ENCODE measurements around the gene TEX35.
"Not testable (repeated sequence)": the region's sequence is repeated elsewhere in the genome, so short reads cannot be mapped to it uniquely, and the experiment has no call there.

Gene TEX35

DNA sequence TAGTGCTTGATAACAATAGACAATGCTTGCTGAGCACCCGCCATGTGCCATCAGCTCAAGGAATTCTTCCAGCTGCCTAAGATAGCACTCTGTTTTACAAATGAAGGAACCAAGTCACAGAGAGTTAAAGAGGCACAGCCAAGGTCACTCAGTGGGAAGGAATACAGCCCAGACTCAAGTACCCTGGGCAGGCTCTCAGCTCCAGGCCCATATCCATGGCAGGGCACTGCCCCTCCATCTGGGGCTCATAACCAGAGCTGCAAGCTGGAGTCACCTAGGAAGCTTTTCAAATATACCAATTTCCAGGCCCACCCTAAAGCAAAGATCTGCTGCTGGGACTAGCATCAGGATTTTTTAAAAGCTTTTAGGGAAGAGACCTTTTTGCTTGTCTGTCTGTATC is 17.8 kb upstream of the TEX35 start:
- DNase-seq (ENCODE audit: low spot score) = no peak

DNA sequence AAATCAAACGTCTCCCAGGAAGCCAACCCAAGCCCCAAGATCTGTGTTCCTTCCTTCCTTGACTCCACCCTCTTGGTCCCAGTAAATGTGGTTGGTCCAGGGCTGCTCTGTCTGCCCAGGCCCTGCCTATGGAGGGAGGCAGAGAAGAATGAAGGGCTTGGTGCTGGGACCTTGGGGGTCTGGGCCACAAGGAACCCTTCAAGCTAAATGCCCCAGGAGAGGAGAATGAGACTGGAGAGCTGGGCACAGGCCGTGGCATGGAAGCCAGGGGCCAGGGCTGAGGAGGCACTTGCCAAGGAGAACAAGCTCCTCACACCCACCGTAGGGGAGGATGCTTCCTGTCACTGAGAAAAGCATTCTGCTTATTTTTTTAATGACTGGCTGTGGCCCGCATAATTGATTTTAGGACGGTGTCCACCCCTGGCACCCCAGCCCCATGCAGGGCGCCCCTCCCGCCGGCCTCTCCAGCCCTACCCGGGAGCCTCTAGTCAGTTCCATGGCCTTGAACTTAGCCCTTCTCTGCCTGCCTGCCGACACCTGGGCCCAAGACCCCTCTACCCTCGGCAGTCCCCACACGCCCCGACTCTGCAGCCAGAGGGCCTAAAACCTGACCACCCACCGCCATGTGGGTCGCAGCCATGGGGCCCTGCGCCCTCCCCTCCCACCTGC is 17.0 kb upstream of the TEX35 start:
- DNase-seq (ENCODE audit: low spot score) = no peak

DNA sequence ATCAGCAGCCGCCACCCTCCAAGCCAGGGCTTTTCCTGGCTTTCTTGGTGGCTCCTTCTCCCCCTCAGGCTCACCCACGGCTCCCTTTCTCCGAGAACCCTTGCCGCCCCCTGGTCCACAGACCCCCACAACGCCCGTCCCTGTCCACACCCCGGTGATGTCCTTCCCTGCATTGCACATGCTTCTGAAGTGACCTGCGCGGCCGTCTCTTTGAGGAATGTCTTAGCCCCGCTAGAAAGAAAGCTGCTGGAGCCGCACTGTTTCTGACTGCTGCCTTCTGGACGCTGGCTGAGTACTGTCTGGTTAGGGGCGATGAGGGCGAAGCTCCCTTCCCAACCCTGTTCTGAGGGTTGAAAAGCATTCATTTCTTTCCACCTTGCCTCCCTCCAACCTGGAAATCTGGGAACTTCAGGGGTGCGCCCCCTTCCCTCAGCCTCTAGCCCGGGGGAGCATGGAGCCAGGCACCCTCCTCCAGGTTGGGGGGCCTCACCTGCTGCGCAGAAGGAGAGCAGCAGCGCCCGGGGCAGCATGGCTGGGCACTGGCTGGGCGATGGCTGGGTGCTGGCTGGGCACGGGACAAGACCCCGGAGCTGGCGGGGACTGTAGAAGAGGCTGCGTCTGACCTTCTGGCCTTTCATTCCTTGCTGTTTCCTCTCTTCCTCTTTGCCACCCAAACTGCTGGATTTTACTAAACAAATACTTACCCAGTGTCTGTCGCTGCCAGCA is 16.3 kb upstream of the TEX35 start, which contains the start of gene CLEC20A:
Gene CLEC20A, minus strand, starts transcription at position 555 of the 726 bp plus-strand sequence. Its CDS starts 25 bp downstream, at position 530.
- DNase-seq (ENCODE audit: low spot score) = no peak

DNA sequence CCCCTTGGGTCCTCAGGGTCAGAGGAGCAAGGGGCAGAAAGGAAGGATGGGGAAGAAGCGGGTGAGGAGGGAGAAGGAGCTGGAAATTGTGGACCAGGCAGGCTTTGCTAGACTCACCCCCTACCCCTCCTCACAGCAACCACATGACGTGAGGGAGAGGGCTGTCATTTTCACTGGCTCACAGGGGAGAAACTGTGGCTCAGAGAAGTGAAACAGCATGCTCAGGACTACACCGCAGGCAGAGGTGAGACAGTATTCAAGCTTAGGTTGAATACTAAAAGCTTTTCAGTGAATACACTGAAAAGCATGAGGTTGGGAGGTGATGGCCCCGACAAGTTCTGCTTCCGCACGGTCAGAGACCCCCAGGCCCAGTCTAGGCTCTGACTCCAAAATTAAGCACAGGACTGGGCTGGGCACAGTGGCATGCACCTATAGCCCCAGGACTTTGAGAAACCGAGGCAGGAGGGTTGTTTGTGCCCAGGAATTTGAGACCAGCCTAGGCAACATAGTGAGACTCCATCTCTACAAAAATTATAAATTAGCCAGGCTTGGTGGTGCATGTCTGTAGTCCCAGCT is 14.9 kb upstream of the TEX35 start:
- DNase-seq (ENCODE audit: low spot score) = no peak

DNA sequence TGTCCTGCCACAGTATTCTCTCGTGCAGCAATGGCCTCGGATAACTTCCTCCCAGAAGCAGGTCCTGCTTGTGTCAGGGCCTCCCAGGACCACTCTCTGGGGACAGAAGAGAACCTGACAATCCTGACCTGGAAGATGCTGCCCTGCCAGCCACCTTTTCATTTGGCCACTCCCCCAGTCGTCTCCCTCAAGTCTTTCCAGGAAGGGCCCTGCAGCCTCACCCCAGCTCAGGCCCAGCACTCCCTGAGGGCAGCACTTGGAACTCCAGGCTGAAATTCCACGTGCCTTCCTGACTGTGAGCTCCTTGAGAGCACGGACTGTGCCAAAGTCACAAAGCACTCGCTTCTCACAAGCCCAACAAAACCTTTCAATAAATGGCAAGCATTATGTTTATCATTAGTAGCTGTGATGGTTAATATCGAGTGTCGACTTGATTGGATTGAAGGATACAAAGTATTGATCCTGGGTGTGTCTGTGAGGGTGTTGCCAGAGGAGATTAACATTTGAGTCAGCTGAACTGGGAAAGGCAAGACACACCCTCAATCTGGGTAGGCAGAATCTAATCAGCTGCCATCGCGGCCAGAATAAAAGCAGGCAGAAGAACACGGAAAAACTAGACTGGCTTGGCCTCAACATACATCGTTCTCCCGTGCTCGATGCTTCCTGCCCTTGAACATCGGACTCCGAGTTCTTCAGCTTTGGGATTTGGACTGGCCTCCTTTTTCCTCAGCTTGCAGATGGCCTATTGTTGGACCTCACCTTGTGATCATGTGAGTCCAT is 13.8 kb upstream of the TEX35 start:
- DNase-seq (ENCODE audit: low spot score) = no peak

DNA sequence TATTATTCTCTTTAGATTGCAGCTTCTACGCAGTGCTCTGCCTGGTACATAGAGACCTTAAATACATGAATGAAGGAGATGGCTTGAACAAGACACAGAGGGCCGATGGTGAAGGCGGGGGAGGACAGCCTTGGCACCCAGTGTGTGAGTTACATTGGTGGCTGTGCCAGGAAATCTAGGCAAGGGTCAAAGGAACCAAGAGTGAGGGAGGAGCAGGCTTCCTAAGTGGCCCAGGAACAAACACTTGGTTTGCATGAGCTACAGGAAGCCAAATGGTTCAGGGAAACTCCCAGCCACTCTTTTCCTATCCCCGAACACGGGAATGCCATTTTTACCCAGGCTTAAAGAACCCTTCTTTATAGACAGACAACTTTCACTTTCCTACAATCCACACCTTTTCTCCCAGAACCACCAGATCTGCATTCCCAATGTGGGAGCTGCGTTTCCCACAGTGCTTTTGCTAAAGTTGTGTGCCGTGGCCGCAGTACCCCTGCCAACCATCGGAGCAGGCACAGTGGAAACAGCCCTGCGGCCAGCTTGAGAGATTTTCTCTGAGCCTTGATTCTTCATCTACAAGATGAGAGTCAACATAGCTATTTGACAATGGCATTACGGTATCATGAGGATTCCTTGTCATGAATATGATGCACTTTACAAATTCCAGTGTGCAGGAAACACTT is 12.7 kb upstream of the TEX35 start:
- DNase-seq (ENCODE audit: low spot score) = no peak

DNA sequence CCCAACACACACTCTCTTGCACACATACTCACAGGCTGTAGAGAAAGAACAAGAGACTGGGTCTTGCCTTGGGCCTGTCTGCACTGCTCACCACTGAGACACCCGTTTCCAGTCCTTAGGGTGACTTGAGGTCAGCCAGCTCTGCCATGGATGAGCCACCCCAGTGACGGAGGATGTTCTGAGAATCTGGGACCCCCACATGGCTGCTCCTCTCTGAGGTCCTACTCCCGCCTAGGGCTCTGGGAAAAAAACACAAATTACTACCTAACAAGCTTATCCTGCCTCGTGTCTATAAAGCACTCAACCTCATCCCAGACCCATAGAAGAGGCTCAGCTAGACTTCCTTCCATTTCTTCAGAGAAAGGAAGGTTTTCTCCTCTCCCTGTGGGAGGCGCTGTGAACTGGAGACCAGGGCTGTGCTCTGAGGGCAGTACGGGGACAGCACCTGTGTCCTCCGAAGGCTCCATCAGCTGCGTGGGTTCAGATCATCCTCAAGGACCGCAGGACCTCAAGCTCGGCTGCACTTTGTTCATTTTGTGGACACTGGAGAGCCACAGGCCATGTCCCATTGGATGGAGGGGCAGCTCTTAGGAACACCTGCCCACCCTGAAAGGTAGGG is 11.9 kb upstream of the TEX35 start:
- DNase-seq (ENCODE audit: low spot score) = no peak

DNA sequence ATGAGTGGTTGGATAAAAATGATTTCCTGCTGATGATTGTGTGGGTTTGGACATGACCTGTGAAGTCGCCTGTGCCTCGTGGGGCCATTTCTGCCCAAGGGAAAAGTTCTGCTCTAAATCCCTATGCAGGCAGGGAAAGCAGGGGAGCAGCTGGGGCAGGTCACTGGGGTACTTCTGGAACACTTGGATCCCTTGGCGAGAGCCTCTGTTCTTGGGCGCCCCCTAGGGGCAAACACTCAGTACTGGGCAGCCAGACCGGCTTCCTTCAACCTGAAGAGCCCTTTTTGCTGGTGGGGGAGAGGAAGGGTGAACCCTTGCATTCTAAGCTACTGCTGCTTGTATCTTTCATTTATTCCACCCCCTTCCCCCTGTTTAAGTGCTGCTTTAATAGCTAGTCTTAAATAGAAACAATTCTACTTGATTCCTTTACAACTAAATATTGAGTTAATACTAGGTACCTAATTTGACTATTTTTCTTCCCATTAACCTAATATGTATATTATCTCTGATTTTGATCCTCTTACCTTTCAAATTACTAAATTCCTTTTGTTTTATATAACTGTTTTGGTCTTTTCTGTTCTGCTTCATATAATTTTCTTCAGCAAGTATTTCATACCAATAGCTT is 11.1 kb upstream of the TEX35 start:
- DNase-seq (ENCODE audit: low spot score) = peak; percentile 25

DNA sequence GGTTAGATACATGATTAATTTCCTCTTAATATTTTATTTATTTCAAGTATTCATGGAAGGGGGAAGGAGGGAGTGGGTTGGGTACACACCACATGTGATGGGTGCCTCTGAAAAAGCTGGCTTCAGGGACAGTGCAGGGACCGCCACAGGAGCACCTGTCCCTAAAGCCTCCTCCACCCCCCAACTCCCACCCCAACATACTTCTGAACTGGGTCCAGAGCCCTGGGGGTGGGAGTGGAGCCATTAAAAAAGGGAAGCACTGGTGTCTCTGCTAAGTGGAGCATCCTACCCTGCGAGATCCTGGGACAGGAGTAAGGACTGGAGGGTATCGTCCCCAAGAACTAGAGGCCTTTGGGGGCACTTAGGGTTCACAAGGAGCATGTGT is 10.6 kb upstream of the TEX35 start:
- DNase-seq (ENCODE audit: low spot score) = no peak

DNA sequence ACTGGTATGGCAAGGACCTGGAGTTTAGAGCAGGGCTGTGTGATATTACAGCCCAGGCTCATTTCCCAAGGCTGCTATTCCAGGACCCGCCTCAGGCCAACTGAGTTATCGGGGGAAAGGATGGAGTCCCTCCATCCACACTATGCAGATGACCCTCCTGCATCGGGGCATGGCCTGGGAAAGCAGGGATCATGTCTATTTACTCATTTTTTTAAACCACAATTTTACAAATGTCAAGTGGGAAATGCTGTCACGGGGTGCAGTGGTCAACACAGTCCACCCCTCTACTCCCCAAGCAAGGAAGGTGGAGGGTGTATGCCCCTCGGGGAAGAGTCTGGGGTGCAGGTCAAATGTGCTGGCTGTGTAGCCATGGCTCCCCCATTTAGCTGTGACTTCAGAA is 10.1 kb upstream of the TEX35 start:
- DNase-seq (ENCODE audit: low spot score) = no peak

DNA sequence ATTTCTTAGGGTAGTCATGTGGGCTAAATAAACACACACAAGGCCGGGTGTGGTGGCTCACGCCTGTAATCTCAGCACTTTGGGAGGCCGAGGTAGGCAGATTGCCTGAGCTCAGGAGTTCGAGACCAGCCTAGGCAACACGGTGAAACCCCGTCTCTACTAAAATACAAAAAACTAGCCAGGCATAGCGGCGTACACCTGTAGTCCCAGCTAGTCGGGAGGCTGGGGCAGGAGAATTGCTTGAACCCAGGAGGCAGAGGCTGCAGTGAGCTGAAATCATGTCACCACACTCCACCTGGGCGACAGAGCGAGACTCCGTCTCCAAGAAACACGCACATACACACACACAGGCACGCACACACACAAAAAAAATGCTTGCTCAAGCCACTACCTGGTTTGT is 9.6 kb upstream of the TEX35 start:
- not testable (repeated sequence) for DNase-seq (ENCODE audit: low spot score)

DNA sequence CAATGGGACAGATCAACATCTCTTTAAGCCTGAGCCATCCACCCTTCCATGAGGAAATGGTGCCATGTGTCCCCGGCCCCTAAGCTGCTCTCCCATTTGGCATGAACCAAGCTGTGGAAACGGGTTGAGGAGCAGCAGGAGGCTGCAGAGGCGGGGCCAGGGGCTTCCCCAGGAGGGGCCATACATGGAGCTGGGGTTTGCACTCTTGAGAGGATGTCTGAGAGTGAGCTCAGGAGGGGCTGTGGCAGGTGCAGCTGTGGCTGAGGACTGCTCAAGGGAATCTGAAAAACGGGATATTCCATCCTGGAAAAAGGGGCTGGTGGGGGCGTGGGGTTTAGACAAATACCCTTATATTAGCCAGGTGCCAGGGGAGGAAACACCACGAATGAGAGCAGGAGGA is 9.1 kb upstream of the TEX35 start:
- no peak for DNase-seq (ENCODE audit: low spot score)

DNA sequence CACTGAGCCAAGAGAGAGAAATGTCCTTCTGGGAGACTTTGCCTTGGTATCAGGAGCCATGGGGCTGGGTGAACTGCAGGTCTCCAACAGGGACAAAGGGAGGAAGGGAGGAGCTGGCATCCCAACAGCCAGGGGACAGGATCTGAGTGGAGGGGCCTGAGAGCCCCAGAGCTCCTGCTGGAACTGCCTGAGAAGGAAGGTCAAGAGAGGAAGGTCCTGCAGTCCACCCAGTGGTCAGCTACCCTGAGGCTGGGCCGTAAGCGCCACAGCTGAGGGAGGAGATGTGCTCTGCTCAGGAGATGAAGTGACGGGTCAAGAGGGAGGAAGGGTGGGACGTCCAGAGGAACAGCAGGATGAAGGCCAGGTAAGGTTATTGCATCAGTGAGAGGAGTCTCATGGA is 8.6 kb upstream of the TEX35 start:
- no peak for DNase-seq (ENCODE audit: low spot score)

DNA sequence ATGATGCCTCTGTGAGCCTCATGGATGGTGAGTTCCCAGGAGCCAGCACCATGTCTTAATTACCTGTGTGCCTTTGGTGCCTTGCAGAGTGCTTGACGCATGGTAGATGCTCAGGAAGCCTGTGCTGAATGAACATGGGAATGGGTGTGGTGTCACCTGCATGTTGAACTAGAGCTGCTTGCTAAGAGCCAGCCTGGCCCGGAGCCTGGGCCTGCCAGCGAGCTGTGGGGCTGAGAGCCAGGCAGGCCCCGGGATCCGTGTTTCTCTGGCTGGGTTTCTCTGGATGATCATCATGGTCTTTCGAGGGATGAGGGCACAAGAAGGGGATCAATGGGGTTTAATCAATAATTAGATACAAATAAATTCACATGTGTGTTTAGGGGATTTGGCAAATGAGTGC is 6.7 kb upstream of the TEX35 start:
- DNase-seq (ENCODE audit: low spot score) = no peak

DNA sequence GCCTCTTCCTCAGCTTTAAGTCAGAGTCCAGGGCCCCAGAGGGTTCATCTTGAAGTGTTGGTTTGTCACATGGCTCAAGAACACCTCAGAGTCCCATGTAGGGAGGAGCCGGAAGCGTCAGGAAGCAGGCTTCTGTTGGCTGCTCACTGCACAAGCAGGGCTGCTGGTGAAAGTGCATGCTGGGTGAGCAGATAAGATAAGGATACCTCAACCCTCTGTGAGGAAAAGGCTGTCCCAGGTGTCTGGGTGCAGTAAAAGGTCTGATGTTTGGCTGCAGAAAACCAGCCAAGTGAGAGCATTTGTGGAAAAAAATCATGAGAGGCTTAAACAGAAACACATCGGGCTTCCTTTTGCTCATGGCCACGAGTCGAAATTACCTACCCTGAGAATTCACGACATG is 6.2 kb upstream of the TEX35 start:
- DNase-seq (ENCODE audit: low spot score) = no peak

DNA sequence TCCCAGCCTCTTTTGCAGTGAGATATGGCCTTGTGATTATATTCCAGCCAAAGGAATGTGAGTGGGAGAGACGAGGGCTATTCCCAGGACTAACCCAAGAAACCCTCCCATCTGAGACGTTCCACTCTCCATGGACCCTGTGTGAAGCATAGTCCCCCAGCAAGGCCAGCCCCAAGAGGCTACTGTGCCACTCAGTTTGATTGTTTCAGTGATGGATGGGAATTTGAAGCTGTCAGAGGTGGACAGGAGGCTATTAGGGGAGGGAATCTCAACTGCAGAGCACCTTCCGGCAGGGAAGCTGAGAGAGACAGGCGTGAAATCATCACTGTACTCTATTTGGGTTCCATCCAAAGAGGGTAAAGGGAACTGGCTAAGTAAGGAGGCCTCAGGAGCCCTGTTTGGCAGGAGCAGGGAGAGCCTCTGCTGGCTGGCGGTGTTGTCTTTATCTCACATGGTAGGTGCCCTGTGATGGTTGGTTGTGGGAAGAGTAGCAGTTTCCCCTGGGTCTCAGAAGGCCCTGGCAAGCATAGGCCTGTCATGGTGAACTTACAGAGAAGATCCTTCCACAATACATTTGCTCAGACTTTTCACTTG is 3.4 kb upstream of the TEX35 start:
- no peak for DNase-seq (ENCODE audit: low spot score)

DNA sequence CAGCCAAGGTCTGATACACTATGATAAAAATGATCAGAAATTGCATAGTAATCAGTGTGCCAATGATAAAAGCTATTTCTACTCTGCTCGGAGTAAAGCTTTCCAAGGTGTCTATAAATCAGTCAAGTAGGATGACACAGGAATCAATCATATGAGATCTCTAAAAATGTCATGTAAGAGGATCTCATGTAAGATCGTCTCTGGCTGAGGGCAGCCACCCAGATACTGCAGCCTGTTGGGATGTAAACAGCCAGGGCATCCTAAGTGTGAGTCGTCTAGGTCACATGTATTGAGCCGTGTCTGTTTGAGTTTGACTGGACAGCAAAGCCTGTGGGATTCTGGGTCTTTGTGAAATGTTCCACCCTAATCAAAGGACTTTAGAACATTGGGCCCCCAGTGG is 2.8 kb upstream of the TEX35 start:
- DNase-seq (ENCODE audit: low spot score) = no peak

DNA sequence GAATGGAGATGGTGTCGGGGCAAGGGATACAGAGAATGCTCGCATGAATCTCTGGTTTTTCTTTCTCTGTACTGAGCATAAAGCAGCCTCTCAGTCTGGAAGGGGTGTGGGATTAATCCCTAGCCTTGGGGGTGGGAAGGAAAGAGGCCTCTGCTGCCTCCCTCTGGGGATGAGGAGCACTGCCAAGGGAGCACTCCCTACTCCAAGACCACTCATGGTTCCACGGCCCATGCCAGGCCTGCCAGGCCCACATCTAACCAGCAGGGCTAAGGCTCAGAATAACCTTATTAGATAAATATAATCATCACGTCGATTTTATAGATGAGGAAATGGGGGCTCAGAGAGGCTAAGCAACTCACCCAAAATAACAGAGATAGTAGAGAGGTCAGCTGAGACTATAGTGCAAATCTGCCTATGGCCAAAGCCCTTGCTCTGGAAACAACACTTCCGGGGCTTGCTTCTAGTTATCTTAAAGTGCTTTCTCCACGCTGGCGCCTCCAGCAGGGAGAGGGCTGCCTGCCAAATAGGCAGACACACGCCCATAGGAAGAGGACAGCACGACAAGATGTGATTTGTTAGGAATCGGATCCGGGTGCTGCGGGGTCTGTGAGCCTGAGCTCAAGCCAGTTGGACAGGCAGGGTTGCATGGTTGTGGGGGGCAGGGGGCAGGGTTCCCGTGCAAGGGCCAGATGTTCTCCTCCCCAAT is 522 bp downstream of the TEX35 start:
- DNase-seq (ENCODE audit: low spot score) = no peak

DNA sequence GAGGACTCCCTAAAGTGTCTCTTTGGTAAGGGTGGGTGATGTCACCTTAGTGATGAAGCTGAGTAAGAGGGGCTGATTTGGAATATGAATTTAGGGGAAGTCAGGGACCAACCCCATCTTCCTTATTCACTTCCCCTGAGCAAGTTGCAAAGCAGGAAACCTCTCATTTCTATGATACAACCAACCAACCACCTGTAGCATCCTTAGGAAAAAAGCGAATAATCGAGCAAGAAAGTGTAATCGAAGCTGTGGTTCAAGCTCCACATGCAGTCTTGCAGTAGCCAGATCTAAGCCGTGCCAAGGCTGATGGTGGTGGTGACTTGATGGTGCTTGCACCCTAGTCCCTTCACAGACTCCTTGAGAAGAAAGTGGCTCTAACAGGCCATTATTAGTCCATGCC is 3.2 kb downstream of the TEX35 start:
- no peak for DNase-seq (ENCODE audit: low spot score)

DNA sequence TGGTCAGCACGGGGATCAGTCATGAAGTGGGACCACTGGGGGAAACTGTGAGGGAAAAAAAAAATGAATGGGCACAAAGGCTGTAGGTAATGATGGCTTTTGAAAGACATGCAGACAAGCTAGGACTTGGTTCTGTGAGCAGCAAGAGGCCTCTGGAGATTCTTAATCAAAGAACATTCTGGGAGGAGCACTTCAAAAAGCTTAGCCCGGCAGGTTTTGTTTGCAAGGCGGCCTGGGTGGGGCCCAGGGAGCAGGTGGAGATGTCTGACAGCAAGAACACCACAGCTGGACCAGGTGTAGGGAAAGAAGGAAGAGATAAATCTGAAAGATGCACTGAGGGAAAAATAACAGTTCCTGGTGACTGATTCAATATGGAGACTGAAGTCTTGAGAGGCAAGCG is 6.0 kb downstream of the TEX35 start:
- DNase-seq (ENCODE audit: low spot score) = no peak
